Spleen (tissue), 11 donors: ENCODE measurements around the gene SIK3. TPM values are rescaled to one million over a fixed set of nuclear protein-coding genes. Genes with fewer than 3 reads are reported as not detected.
"Not testable (repeated sequence)": the region's sequence is repeated elsewhere in the genome, so short reads cannot be mapped to it uniquely, and the experiment has no call there.

Experiments used
- DNase-seq: peaks from one replicate; pipeline ENCODE4 v3.0.0-alpha.2; 2020
- H3K27ac ChIP-seq, 8 donors: fragments of 200-600 bp; sonication (generic) in 7 of 8; 1 replicate in 4 of 8; 2 replicates in 4 of 8; pipeline versions ENCODE4 v1.5.0 to v1.8.0; 2016 to 2021; ENCODE audit warnings: inconsistent platforms in 4 of 8, mild to moderate bottlenecking in 4 of 8, moderate library complexity in 1 of 8
- H3K27me3 ChIP-seq, 7 donors: fragments of 200-600 bp; sonication (generic) in 6 of 7; replicated peaks in 1 of 7; 1 replicate in 4 of 7; 2 replicates in 3 of 7; pipeline versions ENCODE4 v1.5.0 to v1.8.0; 2016 to 2021; ENCODE audit warnings: inconsistent platforms in 3 of 7, mild to moderate bottlenecking in 1 of 7
- H3K36me3 ChIP-seq, 6 donors: fragments of 200-600 bp; sonication (generic) in 5 of 6; 1 replicate in 4 of 6; 2 replicates in 2 of 6; pipeline versions ENCODE4 v1.5.0 to v1.8.0; 2016 to 2021; ENCODE audit warnings: inconsistent platforms in 2 of 6
- H3K4me1 ChIP-seq, 6 donors: fragments of 200-600 bp; sonication (generic) in 5 of 6; 1 replicate in 3 of 6; 2 replicates in 3 of 6; pipeline versions ENCODE4 v1.5.0 to v1.8.0; 2016 to 2021; ENCODE audit warnings: inconsistent platforms in 3 of 6
- H3K4me3 ChIP-seq, 8 donors: fragments of 200-600 bp; sonication (generic) in 7 of 8; 1 replicate in 4 of 8; 2 replicates in 4 of 8; pipeline versions ENCODE4 v1.5.0 to v1.8.0; 2016 to 2021; ENCODE audit warnings: inconsistent platforms in 4 of 8, mild to moderate bottlenecking in 4 of 8, moderate library complexity in 2 of 8
- H3K9me3 ChIP-seq, 8 donors: fragments of 200-600 bp; sonication (generic) in 7 of 8; 1 replicate in 4 of 8; 2 replicates in 4 of 8; pipeline versions ENCODE4 v1.5.0 to v1.8.0; 2016 to 2021; ENCODE audit warnings: inconsistent platforms in 4 of 8
- POLR2A ChIP-seq, 3 donors: fragments of 450-650 bp; IDR thresholded peaks; one replicate each; pipeline ENCODE4 v1.5.1; 2017; ENCODE audit warnings: antibody characterized with exemption in 3 of 3, mild to moderate bottlenecking in 1 of 3
- POLR2AphosphoS5 ChIP-seq, 3 donors: sonication (generic); formaldehyde crosslinking; IDR thresholded peaks; one replicate each; pipeline ENCODE4 v1.5.1; 2017; ENCODE audit warnings: antibody characterized with exemption in 3 of 3
- WGBS, 5 donors: extraction: QIAGEN DNeasy Blood & Tissue Kit in 3 of 5; methylation state at CpG; one replicate each; pipeline versions ENCODE4 v1.1.5 to v1.1.7; 2013 to 2018; 5-methylcytosine and 5-hydroxymethylcytosine counted together
- intact Hi-C: fragments of 100-400 bp; cut with DNase I; formaldehyde crosslinking; loops from one replicate; pipeline ENCODE4 v1.15.0; 2023; ENCODE audit warnings: low total_unique reads
- polyA plus RNA-seq, 3 donors: library from polyadenylated mRNA; stranded (reverse); fragments of 200-250 nt; gene quantifications; one replicate each; pipeline ENCODE4 v1.2.1, GENCODE V29; 2013
- total RNA-seq, 7 donors: library from RNA; depleted of rRNA in 3 of 7; stranded (reverse); fragments of >200 nt in 3 of 7; fragmentation: NEBNext Ultra II Directional in 4 of 7; extraction: Animal tissue kit (Norgen Biotek cat#: 25700) in 4 of 7; gene quantifications; one replicate each; pipeline versions ENCODE4 v1.1.0 to v1.2.1, GENCODE V29; 2016 to 2021
- TF ChIP-seq, protein P1 (sequence below), 11 experiments: fragments of 200-600 bp in 7 of 11; fragments of 450-650 bp in 4 of 11; sonication (generic) in 4 of 11; IDR thresholded peaks in 8 of 11; conservative IDR thresholded peaks in 3 of 11; 1 replicate in 7 of 11; 2 replicates in 4 of 11; pipeline versions ENCODE4 v1.4.0 to v1.8.0; 2016 to 2021; ENCODE audit warnings: antibody characterized with exemption in 11 of 11, inconsistent platforms in 4 of 11, mild to moderate bottlenecking in 1 of 11
- donor health status: healthy with polysubstance abuse.
- donor health status: DM: no; HTN: no; CAD: no; lungs with moderate emphysema.
- donor health status: DM: no; HTN: no; CAD: no.
- donor health status: Bipolar disorder and iron deficiency.
- donor health status: healthy.
- donor health status: DM: no; HTN: no; CAD: no.
- donor health status: DM: yes; HTN: yes; CAD: no.

SIK3 gene
- total and polyA plus RNA-seq, 10 donors: 7.8 to 112 (median 67.6) TPM

DNA sequence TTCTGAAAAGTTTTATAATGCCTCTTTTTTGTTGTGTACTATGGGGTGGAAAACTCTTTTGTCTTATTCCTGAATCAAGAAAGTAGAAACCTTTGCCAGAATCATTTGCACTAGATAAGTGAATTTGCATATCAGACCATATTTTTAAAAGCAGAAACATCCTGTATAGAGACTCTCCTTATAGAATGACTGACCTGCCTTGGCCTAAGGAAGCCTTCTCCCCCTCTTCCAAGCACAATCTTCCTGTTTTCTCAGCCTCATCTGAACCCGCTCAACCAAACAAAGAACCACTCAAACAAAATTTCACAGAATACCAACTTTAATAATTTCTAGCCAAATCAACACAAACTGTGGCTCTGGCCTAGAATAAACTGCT is 60.3 kb downstream of the SIK3 start:
- WGBS, 5 donors: 42 to 76% (median 63%) methylated on average over 1 of the region's 1 CpG
- H3K9me3 ChIP-seq: no peaks in the 10 kb centered on the region
- no peak for DNase-seq
- H3K4me1 ChIP-seq: peaks cover 9 to 87% (median 33%) of the 10 kb centered on the region in 6 donors
- intact Hi-C loops: no loop called here
- TF ChIP-seq POLR2AphosphoS5 (IDR thresholded peaks at IDR 0.05) (no peak), POLR2A (IDR thresholded peaks at IDR 0.05) (no peak)
- TF ChIP-seq, protein P1, sequence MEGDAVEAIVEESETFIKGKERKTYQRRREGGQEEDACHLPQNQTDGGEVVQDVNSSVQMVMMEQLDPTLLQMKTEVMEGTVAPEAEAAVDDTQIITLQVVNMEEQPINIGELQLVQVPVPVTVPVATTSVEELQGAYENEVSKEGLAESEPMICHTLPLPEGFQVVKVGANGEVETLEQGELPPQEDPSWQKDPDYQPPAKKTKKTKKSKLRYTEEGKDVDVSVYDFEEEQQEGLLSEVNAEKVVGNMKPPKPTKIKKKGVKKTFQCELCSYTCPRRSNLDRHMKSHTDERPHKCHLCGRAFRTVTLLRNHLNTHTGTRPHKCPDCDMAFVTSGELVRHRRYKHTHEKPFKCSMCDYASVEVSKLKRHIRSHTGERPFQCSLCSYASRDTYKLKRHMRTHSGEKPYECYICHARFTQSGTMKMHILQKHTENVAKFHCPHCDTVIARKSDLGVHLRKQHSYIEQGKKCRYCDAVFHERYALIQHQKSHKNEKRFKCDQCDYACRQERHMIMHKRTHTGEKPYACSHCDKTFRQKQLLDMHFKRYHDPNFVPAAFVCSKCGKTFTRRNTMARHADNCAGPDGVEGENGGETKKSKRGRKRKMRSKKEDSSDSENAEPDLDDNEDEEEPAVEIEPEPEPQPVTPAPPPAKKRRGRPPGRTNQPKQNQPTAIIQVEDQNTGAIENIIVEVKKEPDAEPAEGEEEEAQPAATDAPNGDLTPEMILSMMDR (IDR thresholded peaks at IDR 0.05 in 8 of 11, conservative IDR thresholded peaks at IDR 0.05 in 3 of 11): no peak
- no peaks in the 10 kb centered on the region for H3K27me3 ChIP-seq
- H3K36me3 ChIP-seq: no peaks in the 10 kb centered on the region
- H3K4me3 ChIP-seq: no peak overlapping the region
- peak overlapping the region in 3 of 8 donors; percentile 16 to 29 (median 20) for H3K27ac ChIP-seq

DNA sequence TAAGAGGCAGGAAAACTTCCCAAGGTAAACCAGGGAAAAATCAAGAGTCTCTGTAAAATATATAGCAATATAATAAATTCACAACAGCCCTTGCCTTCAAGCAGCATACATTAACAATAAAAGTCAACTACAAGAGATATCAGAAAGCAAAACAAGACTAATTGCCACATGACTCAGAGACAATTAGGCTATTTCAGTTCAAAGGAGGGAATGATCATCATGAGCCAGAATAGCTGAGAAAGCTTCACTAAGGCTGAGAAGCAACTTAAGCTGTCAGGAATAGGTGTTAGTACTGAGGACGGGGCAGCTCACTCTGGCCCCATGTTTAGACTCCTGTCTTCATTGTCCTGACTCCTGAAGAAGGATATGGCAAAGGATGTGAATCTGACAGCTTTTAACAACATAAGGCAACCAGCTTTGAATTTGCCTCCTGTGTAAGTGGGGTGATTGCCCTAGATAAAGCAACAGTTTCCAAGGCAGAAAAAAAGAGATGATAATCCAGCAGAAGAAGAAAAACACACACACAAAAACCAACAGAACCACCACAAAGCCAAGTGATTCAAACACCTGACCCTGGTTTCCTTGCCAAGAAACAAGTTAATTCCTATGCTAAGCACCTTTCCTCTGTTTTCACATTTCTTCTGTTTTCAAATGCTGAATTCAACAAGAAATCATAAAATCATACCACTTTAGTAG is 60.8 kb downstream of the SIK3 start:
- peaks cover 9 to 83% (median 29%) of the 10 kb centered on the region in 6 donors for H3K4me1 ChIP-seq
- no peaks in the 10 kb centered on the region for H3K9me3 ChIP-seq
- no peak for DNase-seq
- H3K27me3 ChIP-seq: no peaks in the 10 kb centered on the region
- intact Hi-C loops: no loop called here
- TF ChIP-seq, protein P1 (IDR thresholded peaks at IDR 0.05 in 8 of 11, conservative IDR thresholded peaks at IDR 0.05 in 3 of 11): no peak
- TF ChIP-seq POLR2AphosphoS5 (IDR thresholded peaks at IDR 0.05): no peak
- no peak for TF ChIP-seq POLR2A (IDR thresholded peaks at IDR 0.05)
- 64 to 97% (median 82%) methylated on average over 1 of the region's 1 CpG for WGBS, 5 donors
- peak overlapping the region in 4 of 8 donors; percentile 7 to 29 (median 18) for H3K27ac ChIP-seq
- H3K4me3 ChIP-seq: no peak overlapping the region
- no peaks in the 10 kb centered on the region for H3K36me3 ChIP-seq

DNA sequence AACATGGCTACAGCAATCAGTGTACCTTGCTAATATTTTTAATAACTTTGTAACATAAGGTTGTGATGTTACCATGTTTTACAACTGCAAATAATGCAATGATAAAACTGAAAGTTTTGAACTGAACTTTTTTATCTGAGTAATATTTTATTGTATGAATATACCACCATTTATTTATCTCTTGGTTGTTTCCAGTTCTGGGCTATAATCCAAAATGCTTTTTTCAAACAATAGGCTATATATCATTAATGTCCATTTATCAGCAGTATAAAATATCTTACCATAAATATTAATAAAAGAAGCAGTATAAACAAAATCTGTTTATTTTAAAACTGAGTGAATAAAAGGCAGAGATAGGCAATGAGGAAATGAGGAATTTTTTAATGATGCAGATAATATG is 63.3 kb downstream of the SIK3 start:
- H3K27me3 ChIP-seq: no peaks in the 10 kb centered on the region
- H3K27ac ChIP-seq: no peak overlapping the region
- H3K4me3 ChIP-seq: no peak overlapping the region
- H3K9me3 ChIP-seq: no peaks in the 10 kb centered on the region
- H3K4me1 ChIP-seq: peaks cover 9 to 67% (median 24%) of the 10 kb centered on the region in 6 donors
- no peaks in the 10 kb centered on the region for H3K36me3 ChIP-seq
- TF ChIP-seq, protein P1 (IDR thresholded peaks at IDR 0.05 in 8 of 11, conservative IDR thresholded peaks at IDR 0.05 in 3 of 11): no peak
- TF ChIP-seq POLR2AphosphoS5 (IDR thresholded peaks at IDR 0.05): no peak
- no peak for TF ChIP-seq POLR2A (IDR thresholded peaks at IDR 0.05)
- intact Hi-C loops: no loop called here
- no peak for DNase-seq

DNA sequence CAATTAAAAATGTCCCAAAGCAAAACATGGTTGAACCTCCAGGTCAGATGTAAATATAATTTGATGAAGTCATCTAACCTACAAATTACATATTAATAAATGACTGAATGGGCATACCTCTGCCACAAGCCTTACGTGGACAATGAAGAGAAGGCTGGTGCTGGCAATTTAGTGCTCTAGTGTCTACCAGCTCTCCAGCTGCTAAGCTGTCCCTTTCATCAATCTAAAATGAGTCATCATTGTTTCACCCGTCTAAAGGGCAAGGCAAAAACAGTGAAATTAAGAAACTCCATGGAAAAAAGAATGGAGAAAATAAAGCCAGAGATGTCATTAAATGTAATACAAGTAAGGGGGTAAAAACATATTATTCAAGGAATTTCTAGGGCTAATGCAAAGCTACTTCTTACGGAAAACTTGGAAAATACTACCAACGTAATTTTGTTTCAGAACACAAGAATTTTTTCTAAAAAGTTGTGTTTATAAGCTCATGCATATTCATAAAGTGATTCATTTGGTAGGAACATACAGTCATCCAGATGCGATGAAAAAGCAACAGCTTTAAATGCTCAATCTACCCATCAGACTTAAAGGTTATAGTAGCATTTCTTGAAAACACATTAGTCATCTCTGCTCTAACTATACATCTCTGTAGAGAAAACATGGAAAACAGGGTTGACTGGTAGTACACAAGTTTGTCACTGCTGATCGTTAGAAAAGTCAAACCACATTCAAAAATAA is 71.5 kb downstream of the SIK3 start:
- Histone ChIP-seq H3K4me1 (peaks cover 25 to 73% (median 44%) of the 10 kb centered on the region in 6 donors), H3K27ac (no peak overlapping the region)
- intact Hi-C loops: no loop called here

DNA sequence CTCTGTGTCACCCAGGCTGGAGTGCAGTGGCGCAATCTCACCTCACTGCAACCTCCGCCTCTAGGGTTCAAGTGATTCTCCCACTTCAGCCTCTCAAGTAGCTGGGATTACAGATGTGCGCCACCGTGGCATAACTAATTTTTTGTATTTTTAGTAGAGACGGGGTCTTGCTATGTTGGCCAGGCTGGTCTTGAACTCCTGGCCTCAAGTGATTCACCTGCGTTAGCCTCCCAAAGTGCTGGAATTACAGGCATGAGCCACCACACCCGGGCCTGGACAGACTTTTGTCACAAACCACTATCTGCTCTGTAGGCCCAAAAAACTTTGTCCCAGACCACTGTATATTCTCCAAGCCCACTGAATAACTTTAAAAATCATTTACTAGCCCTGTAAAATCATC is 74.5 kb downstream of the SIK3 start:
- intact Hi-C loops, H3K9me3 ChIP-seq, H3K27me3 ChIP-seq, H3K4me3 ChIP-seq, H3K27ac ChIP-seq, H3K36me3 ChIP-seq, DNase-seq: not testable (repeated sequence)
- WGBS, 5 donors: 95 to 97% (median 96%) methylated on average over 7 of the region's 7 CpGs
- H3K4me1 ChIP-seq: peaks cover 38 to 100% (median 69%) of the 10 kb centered on the region in 6 donors

More for the DNA sequence above, 71.5 kb downstream of the SIK3 start:
- WGBS, 5 donors: 72 to 84% (median 74%) methylated on average over 6 of the region's 6 CpGs
- DNase-seq: no peak
- Histone ChIP-seq H3K4me3 (no peak overlapping the region), H3K9me3 (no peaks in the 10 kb centered on the region), H3K27me3 (no peaks in the 10 kb centered on the region), H3K36me3 (no peaks in the 10 kb centered on the region)
- TF ChIP-seq POLR2A (IDR thresholded peaks at IDR 0.05) (no peak), POLR2AphosphoS5 (IDR thresholded peaks at IDR 0.05) (no peak)
- TF ChIP-seq, protein P1 (IDR thresholded peaks at IDR 0.05 in 8 of 11, conservative IDR thresholded peaks at IDR 0.05 in 3 of 11): no peak
